SJSA1 (cell line): ENCODE data around the gene FNDC3B. TPM values are rescaled to one million over a fixed set of nuclear protein-coding genes. Genes with fewer than 3 reads are reported as not detected.
A peak's percentile ranks its signal among the peaks of the same experiment; 100 is the strongest.

ENCODE experiments used
- DNase-seq, 2 experiments: peaks; one replicate each; pipeline ENCODE4 v3.0.0-alpha.2; 2015 to 2020; ENCODE audit warnings: low spot score in 2 of 2, low read depth in 1 of 2
- H3K27ac ChIP-seq: fragments of 250-450 bp; sonication (Bioruptor Pico); 2 replicates; pipeline ENCODE4 v1.5.1; 2020; ENCODE audit warnings: mild to moderate bottlenecking, moderate library complexity
- H3K27me3 ChIP-seq: fragments of 250-450 bp; sonication (Bioruptor Pico); replicated peaks from 2 replicates; pipeline ENCODE4 v1.5.1; 2020; ENCODE audit warnings: mild to moderate bottlenecking, moderate library complexity
- H3K36me3 ChIP-seq: fragments of 250-450 bp; sonication (Bioruptor Pico); 2 replicates; pipeline ENCODE4 v1.5.1; 2020; ENCODE audit warnings: mild to moderate bottlenecking
- H3K4me1 ChIP-seq: fragments of 250-450 bp; sonication (Bioruptor Pico); replicated peaks from 2 replicates; pipeline ENCODE4 v1.6.1; 2021; ENCODE audit warnings: mild to moderate bottlenecking
- H3K4me3 ChIP-seq: fragments of 250-450 bp; sonication (Bioruptor Pico); 2 replicates; pipeline ENCODE4 v1.5.1; 2020; ENCODE audit warnings: mild to moderate bottlenecking
- H3K9me3 ChIP-seq: fragments of 250-450 bp; sonication (Bioruptor Pico); replicated peaks from 2 replicates; pipeline ENCODE4 v1.5.1; 2020; ENCODE audit warnings: mild to moderate bottlenecking
- total RNA-seq: library from RNA; depleted of rRNA; stranded (reverse); fragments of >200 nt; shearing (Covaris generic); gene quantifications from 2 replicates; pipeline ENCODE4 v1.2.3, GENCODE V29; 2014

The FNDC3B gene
- total RNA-seq, 1 experiment from 2014 or later, result 73.4 TPM

- peak overlapping the region; percentile 39; the same call in 1 of the 2 replicates for H3K27ac ChIP-seq
- H3K36me3 ChIP-seq, result peaks cover 30% of the 10 kb centered on the region
- H3K4me3 ChIP-seq, result no peak overlapping the region
- peaks cover 23% of the 10 kb centered on the region for H3K4me1 ChIP-seq
- H3K27me3 ChIP-seq, result no peaks in the 10 kb centered on the region
- no peak for DNase-seq
- no peaks in the 10 kb centered on the region for H3K9me3 ChIP-seq
These were observed 27.8 kb downstream of the FNDC3B start for GRCh38 chr3:172066880-172067796.

- Histone ChIP-seq H3K4me3 (no peak overlapping the region), H3K27me3 (no peaks in the 10 kb centered on the region), H3K4me1 (peaks cover 23% of the 10 kb centered on the region), H3K9me3 (no peaks in the 10 kb centered on the region), H3K36me3 (peaks cover 32% of the 10 kb centered on the region), H3K27ac (no peak overlapping the region)
- no peak for DNase-seq
These were observed 28.6 kb downstream of the FNDC3B start for GRCh38 chr3:172067837-172068440.

- no peaks in the 10 kb centered on the region for H3K27me3 ChIP-seq
- peaks cover 30% of the 10 kb centered on the region for H3K36me3 ChIP-seq
- H3K4me3 ChIP-seq, result no peak overlapping the region
- DNase-seq, result no peak
- H3K27ac ChIP-seq, result no peak overlapping the region
- no peaks in the 10 kb centered on the region for H3K9me3 ChIP-seq
- peaks cover 23% of the 10 kb centered on the region for H3K4me1 ChIP-seq
These were observed 29.6 kb downstream of the FNDC3B start for GRCh38 chr3:172068977-172069376.

GRCh38 chr3:172069478-172069877, 30.1 kb downstream of the FNDC3B start:
- H3K27ac ChIP-seq, result no peak overlapping the region
- H3K27me3 ChIP-seq, result no peaks in the 10 kb centered on the region
- no peaks in the 10 kb centered on the region for H3K9me3 ChIP-seq
- peaks cover 30% of the 10 kb centered on the region for H3K36me3 ChIP-seq
- H3K4me3 ChIP-seq, result no peak overlapping the region
- no peak for DNase-seq
- H3K4me1 ChIP-seq, result peaks cover 23% of the 10 kb centered on the region

GRCh38 chr3:172070269-172070668, 30.9 kb downstream of the FNDC3B start:
- Histone ChIP-seq H3K4me3 (no peak overlapping the region), H3K36me3 (peaks cover 32% of the 10 kb centered on the region), H3K9me3 (no peaks in the 10 kb centered on the region), H3K4me1 (peaks cover 17% of the 10 kb centered on the region), H3K27me3 (no peaks in the 10 kb centered on the region), H3K27ac (no peak overlapping the region)
- DNase-seq, result no peak

GRCh38 chr3:172070802-172071201, 31.4 kb downstream of the FNDC3B start:
- no peak overlapping the region for H3K4me3 ChIP-seq
- peaks cover 12% of the 10 kb centered on the region for H3K4me1 ChIP-seq
- no peaks in the 10 kb centered on the region for H3K27me3 ChIP-seq
- H3K9me3 ChIP-seq, result no peaks in the 10 kb centered on the region
- H3K27ac ChIP-seq, result no peak overlapping the region
- DNase-seq, result no peak
- peaks cover 37% of the 10 kb centered on the region for H3K36me3 ChIP-seq

- Histone ChIP-seq H3K4me1 (peaks cover 1% of the 10 kb centered on the region), H3K27ac (no peak overlapping the region), H3K9me3 (no peaks in the 10 kb centered on the region), H3K4me3 (no peak overlapping the region), H3K27me3 (no peaks in the 10 kb centered on the region), H3K36me3 (peaks cover 31% of the 10 kb centered on the region)
- DNase-seq, result no peak
These were observed 32.5 kb downstream of the FNDC3B start for GRCh38 chr3:172071780-172072330.

GRCh38 chr3:172072543-172072942, 33.2 kb downstream of the FNDC3B start:
- peaks cover 26% of the 10 kb centered on the region for H3K36me3 ChIP-seq
- no peaks in the 10 kb centered on the region for H3K27me3 ChIP-seq
- DNase-seq, result no peak
- H3K9me3 ChIP-seq, result no peaks in the 10 kb centered on the region
- no peak overlapping the region for H3K27ac ChIP-seq
- H3K4me3 ChIP-seq, result no peak overlapping the region
- no peaks in the 10 kb centered on the region for H3K4me1 ChIP-seq

GRCh38 chr3:172073262-172073915, 34.0 kb downstream of the FNDC3B start:
- H3K36me3 ChIP-seq, result peaks cover 26% of the 10 kb centered on the region; the same call in 1 of the 2 replicates
- no peaks in the 10 kb centered on the region for H3K4me1 ChIP-seq
- H3K9me3 ChIP-seq, result no peaks in the 10 kb centered on the region
- no peaks in the 10 kb centered on the region for H3K27me3 ChIP-seq
- DNase-seq, result no peak
- H3K4me3 ChIP-seq, result no peak overlapping the region
- H3K27ac ChIP-seq, result no peak overlapping the region

- Histone ChIP-seq H3K27ac (no peak overlapping the region), H3K36me3 (peaks cover 29% of the 10 kb centered on the region; the same call in 1 of the 2 replicates), H3K4me3 (no peak overlapping the region), H3K4me1 (no peaks in the 10 kb centered on the region), H3K27me3 (no peaks in the 10 kb centered on the region), H3K9me3 (no peaks in the 10 kb centered on the region)
- no peak for DNase-seq
These were observed 34.7 kb downstream of the FNDC3B start for GRCh38 chr3:172074032-172074431.

GRCh38 chr3:172074586-172074985, 35.2 kb downstream of the FNDC3B start:
- H3K27ac ChIP-seq, result no peak overlapping the region
- H3K4me1 ChIP-seq, result no peaks in the 10 kb centered on the region
- H3K4me3 ChIP-seq, result no peak overlapping the region
- H3K36me3 ChIP-seq, result peaks cover 30% of the 10 kb centered on the region; the same call in 1 of the 2 replicates
- no peaks in the 10 kb centered on the region for H3K27me3 ChIP-seq
- H3K9me3 ChIP-seq, result no peaks in the 10 kb centered on the region
- no peak for DNase-seq

GRCh38 chr3:172076212-172076611, 36.8 kb downstream of the FNDC3B start:
- no peak for DNase-seq
- no peaks in the 10 kb centered on the region for H3K9me3 ChIP-seq
- no peak overlapping the region for H3K4me3 ChIP-seq
- no peaks in the 10 kb centered on the region for H3K4me1 ChIP-seq
- no peaks in the 10 kb centered on the region for H3K27me3 ChIP-seq
- H3K27ac ChIP-seq, result no peak overlapping the region
- H3K36me3 ChIP-seq, result peaks cover 30% of the 10 kb centered on the region; the same call in 1 of the 2 replicates

GRCh38 chr3:172077197-172077757, 37.9 kb downstream of the FNDC3B start:
- peaks cover 32% of the 10 kb centered on the region for H3K36me3 ChIP-seq
- no peak overlapping the region for H3K27ac ChIP-seq
- DNase-seq, result no peak
- peaks cover 8% of the 10 kb centered on the region for H3K4me1 ChIP-seq
- no peaks in the 10 kb centered on the region for H3K27me3 ChIP-seq
- no peaks in the 10 kb centered on the region for H3K9me3 ChIP-seq
- H3K4me3 ChIP-seq, result no peak overlapping the region
